ENCODE results near the gene RNF181. TPM values are rescaled to one million over a fixed set of nuclear protein-coding genes. Genes with fewer than 3 reads are reported as not detected.

The RNF181 gene
- total RNA-seq, 1 experiment from 2014 or later, result 77.5 TPM

GRCh38 chr2:85642725-85643124 lies 47.2 kb downstream of the RNF181 start:
- no TSS peak for BruUV-seq (replicated peaks)
- no peak for ATAC-seq
- CTCF ChIA-PET, result no interaction called here

GRCh38 chr2:85644909-85645308 lies 49.4 kb downstream of the RNF181 start:
- intact Hi-C loops (cut with micrococcal nuclease), result no loop called here

More at GRCh38 chr2:85642725-85643124, 47.2 kb downstream of the RNF181 start:
- ChIA-PET RAD21 (ENCODE audit: low non-redundant PET in 1 of 2, low total read pairs in 2 of 2, uncharacterized antibody in 2 of 2, unreplicated experiment in 2 of 2) (no interaction called here), POLR2A (no interaction called here)
- Histone ChIP-seq H2AFZ (ENCODE audit: low read depth, low read length, poor library complexity, severe bottlenecking) (no peak overlapping the region), H3K27ac (ENCODE audit: low read depth, low read length) (no peak overlapping the region), H3K4me2 (ENCODE audit: low read length) (no peak overlapping the region), H3K9me3 (ENCODE audit: control insufficient read depth in 1 of 2, insufficient read depth in 1 of 2, low read depth in 1 of 2, low read length in 2 of 2) (no peaks in the 10 kb centered on the region), H3K4me3 (replicated peaks in 1 of 2; ENCODE audit: low read depth in 1 of 2, low read length in 2 of 2) (no peak overlapping the region), H3K9ac (ENCODE audit: low read length) (no peak overlapping the region), H3K27me3 (ENCODE audit: insufficient read depth, low read length) (no peaks in the 10 kb centered on the region), H3K9me2 (ENCODE audit: insufficient read depth) (no peaks in the 10 kb centered on the region), H3K4me1 (ENCODE audit: control insufficient read depth in 1 of 2, insufficient read depth in 2 of 2, low read length in 2 of 2) (no peaks in the 10 kb centered on the region), H4K20me1 (ENCODE audit: insufficient read depth) (no peaks in the 10 kb centered on the region), H3K36me3 (ENCODE audit: control insufficient read depth in 1 of 2, insufficient read depth in 2 of 2, low read length in 2 of 2) (peaks cover 66 to 75% of the 10 kb centered on the region in 2 experiments), H3K79me2 (ENCODE audit: insufficient read depth, low read length) (peaks cover 59% of the 10 kb centered on the region; the same call in 1 of the 2 replicates)
- TF ChIP-seq, protein P1, sequence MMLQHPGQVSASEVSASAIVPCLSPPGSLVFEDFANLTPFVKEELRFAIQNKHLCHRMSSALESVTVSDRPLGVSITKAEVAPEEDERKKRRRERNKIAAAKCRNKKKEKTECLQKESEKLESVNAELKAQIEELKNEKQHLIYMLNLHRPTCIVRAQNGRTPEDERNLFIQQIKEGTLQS (IDR thresholded peaks at IDR 0.05), result no peak
- TF ChIP-seq ZNF274 (IDR thresholded peaks at IDR 0.05; ENCODE audit: low read depth, low read length) (no peak), ELF1 (IDR thresholded peaks at IDR 0.05; ENCODE audit: borderline replicate concordance, low read depth) (no peak)
- intact Hi-C loops (cut with micrococcal nuclease), result no loop called here
- no peak for DNase-seq (ENCODE audit: low read depth, low spot score)

More at GRCh38 chr2:85644909-85645308, 49.4 kb downstream of the RNF181 start:
- Histone ChIP-seq H3K9ac (ENCODE audit: low read length) (no peak overlapping the region), H3K79me2 (ENCODE audit: insufficient read depth, low read length) (peaks cover 40% of the 10 kb centered on the region; the same call in 1 of the 2 replicates), H3K36me3 (ENCODE audit: control insufficient read depth in 1 of 2, insufficient read depth in 2 of 2, low read length in 2 of 2) (peaks cover 73 to 78% of the 10 kb centered on the region in 2 experiments), H3K4me3 (replicated peaks in 1 of 2; ENCODE audit: low read depth in 1 of 2, low read length in 2 of 2) (no peak overlapping the region), H3K4me1 (ENCODE audit: control insufficient read depth in 1 of 2, insufficient read depth in 2 of 2, low read length in 2 of 2) (no peaks in the 10 kb centered on the region), H2AFZ (ENCODE audit: low read depth, low read length, poor library complexity, severe bottlenecking) (no peak overlapping the region), H3K27ac (ENCODE audit: low read depth, low read length) (no peak overlapping the region), H3K4me2 (ENCODE audit: low read length) (no peak overlapping the region), H4K20me1 (ENCODE audit: insufficient read depth) (no peaks in the 10 kb centered on the region), H3K27me3 (ENCODE audit: insufficient read depth, low read length) (no peaks in the 10 kb centered on the region), H3K9me2 (ENCODE audit: insufficient read depth) (no peaks in the 10 kb centered on the region), H3K9me3 (ENCODE audit: control insufficient read depth in 1 of 2, insufficient read depth in 1 of 2, low read depth in 1 of 2, low read length in 2 of 2) (no peaks in the 10 kb centered on the region)
- BruUV-seq (replicated peaks), result no TSS peak
- ATAC-seq, result no peak
- ChIA-PET RAD21 (ENCODE audit: low non-redundant PET in 1 of 2, low total read pairs in 2 of 2, uncharacterized antibody in 2 of 2, unreplicated experiment in 2 of 2) (no interaction called here), POLR2A (no interaction called here), CTCF (no interaction called here)
- TF ChIP-seq SRF (IDR thresholded peaks at IDR 0.05; ENCODE audit: low read depth) (no peak), FOSL1 (IDR thresholded peaks at IDR 0.05; ENCODE audit: low read depth) (no peak)
- DNase-seq (ENCODE audit: low read depth, low spot score), result no peak
